ENCODE results near the gene ZDHHC20.
"Not testable (repeated sequence)": the region's sequence is repeated elsewhere in the genome, so short reads cannot be mapped to it uniquely, and the experiment has no call there.

ZDHHC20 gene

GRCh38 chr13:21420706-21421105, 38.4 kb downstream of the ZDHHC20 start:
- H3K36me3 ChIP-seq (ENCODE audit: control insufficient read depth, low read length) = no peaks in the 10 kb centered on the region; the same call in 1 of the 2 replicates
- no peaks in the 10 kb centered on the region for H3K9me2 ChIP-seq (replicated peaks; ENCODE audit: control insufficient read depth, low read length)
- no peak for TF ChIP-seq CTCF (IDR thresholded peaks at IDR 0.05; ENCODE audit: low read depth, low read length, poor library complexity, severe bottlenecking)
- TF ChIP-seq EZH2phosphoT487 (IDR thresholded peaks at IDR 0.05; ENCODE audit: borderline replicate concordance, low read length) = no peak
- H3K4me1 ChIP-seq (ENCODE audit: control insufficient read depth, low read length) = no peaks in the 10 kb centered on the region
- H3K27ac ChIP-seq (ENCODE audit: low read depth, low read length) = no peak overlapping the region
- no peak overlapping the region for H3K4me2 ChIP-seq (ENCODE audit: low read length)
- no peaks in the 10 kb centered on the region for H3K9me3 ChIP-seq (ENCODE audit: control insufficient read depth, insufficient read depth, low read length)
- no peaks in the 10 kb centered on the region for H3F3A ChIP-seq (ENCODE audit: control insufficient read depth, insufficient read depth)
- peaks cover 6% of the 10 kb centered on the region; the same call in 1 of the 2 replicates for H3K79me2 ChIP-seq (ENCODE audit: control insufficient read depth, low read length)
- no peaks in the 10 kb centered on the region for H4K20me1 ChIP-seq (ENCODE audit: control insufficient read depth, insufficient read depth, low read depth, low read length)
- H3K4me3 ChIP-seq (ENCODE audit: low read length) = no peak overlapping the region
- H3K27me3 ChIP-seq (ENCODE audit: control insufficient read depth, low read length) = no peaks in the 10 kb centered on the region

GRCh38 chr13:21413013-21413412, 46.1 kb downstream of the ZDHHC20 start:
- TF ChIP-seq EZH2phosphoT487 (IDR thresholded peaks at IDR 0.05; ENCODE audit: borderline replicate concordance, low read length) (no peak), CTCF (IDR thresholded peaks at IDR 0.05; ENCODE audit: low read depth, low read length, poor library complexity, severe bottlenecking) (no peak)
- Histone ChIP-seq H3K27me3 (ENCODE audit: control insufficient read depth, low read length) (no peaks in the 10 kb centered on the region), H3K4me2 (ENCODE audit: low read length) (no peak overlapping the region), H3K79me2 (ENCODE audit: control insufficient read depth, low read length) (no peaks in the 10 kb centered on the region), H3K27ac (ENCODE audit: low read depth, low read length) (no peak overlapping the region), H3K9me3 (ENCODE audit: control insufficient read depth, insufficient read depth, low read length) (no peaks in the 10 kb centered on the region), H3F3A (ENCODE audit: control insufficient read depth, insufficient read depth) (no peaks in the 10 kb centered on the region), H3K4me3 (ENCODE audit: low read length) (no peak overlapping the region), H3K4me1 (ENCODE audit: control insufficient read depth, low read length) (no peaks in the 10 kb centered on the region), H3K9me2 (replicated peaks; ENCODE audit: control insufficient read depth, low read length) (no peaks in the 10 kb centered on the region), H3K36me3 (ENCODE audit: control insufficient read depth, low read length) (peaks cover 32% of the 10 kb centered on the region), H4K20me1 (ENCODE audit: control insufficient read depth, insufficient read depth, low read depth, low read length) (no peaks in the 10 kb centered on the region)

GRCh38 chr13:21410453-21410852, 48.6 kb downstream of the ZDHHC20 start:
- H3F3A ChIP-seq (ENCODE audit: control insufficient read depth, insufficient read depth) = not testable (repeated sequence)

GRCh38 chr13:21405309-21405708, 53.8 kb downstream of the ZDHHC20 start:
- H3K9me3 ChIP-seq (ENCODE audit: control insufficient read depth, insufficient read depth, low read length) = no peaks in the 10 kb centered on the region
- H3K27ac ChIP-seq (ENCODE audit: low read depth, low read length) = no peak overlapping the region
- no peaks in the 10 kb centered on the region for H3K4me1 ChIP-seq (ENCODE audit: control insufficient read depth, low read length)
- H3F3A ChIP-seq (ENCODE audit: control insufficient read depth, insufficient read depth) = no peaks in the 10 kb centered on the region
- no peaks in the 10 kb centered on the region for H3K27me3 ChIP-seq (ENCODE audit: control insufficient read depth, low read length)
- H4K20me1 ChIP-seq (ENCODE audit: control insufficient read depth, insufficient read depth, low read depth, low read length) = no peaks in the 10 kb centered on the region
- no peak overlapping the region for H3K4me2 ChIP-seq (ENCODE audit: low read length)
- H3K4me3 ChIP-seq (ENCODE audit: low read length) = no peak overlapping the region
- H3K79me2 ChIP-seq (ENCODE audit: control insufficient read depth, low read length) = no peaks in the 10 kb centered on the region
- no peaks in the 10 kb centered on the region for H3K9me2 ChIP-seq (replicated peaks; ENCODE audit: control insufficient read depth, low read length)
- H3K36me3 ChIP-seq (ENCODE audit: control insufficient read depth, low read length) = peaks cover 30% of the 10 kb centered on the region
- no peak for TF ChIP-seq CTCF (IDR thresholded peaks at IDR 0.05; ENCODE audit: low read depth, low read length, poor library complexity, severe bottlenecking)
- TF ChIP-seq EZH2phosphoT487 (IDR thresholded peaks at IDR 0.05; ENCODE audit: borderline replicate concordance, low read length) = no peak

More at GRCh38 chr13:21410453-21410852, 48.6 kb downstream of the ZDHHC20 start:
- H3K36me3 ChIP-seq (ENCODE audit: control insufficient read depth, low read length) = peaks cover 32% of the 10 kb centered on the region
- H3K9me3 ChIP-seq (ENCODE audit: control insufficient read depth, insufficient read depth, low read length); H3K9me2 ChIP-seq (replicated peaks; ENCODE audit: control insufficient read depth, low read length); H3K4me2 ChIP-seq (ENCODE audit: low read length); H3K4me3 ChIP-seq (ENCODE audit: low read length); H3K79me2 ChIP-seq (ENCODE audit: control insufficient read depth, low read length); H4K20me1 ChIP-seq (ENCODE audit: control insufficient read depth, insufficient read depth, low read depth, low read length); H3K27me3 ChIP-seq (ENCODE audit: control insufficient read depth, low read length); H3K27ac ChIP-seq (ENCODE audit: low read depth, low read length); H3K4me1 ChIP-seq (ENCODE audit: control insufficient read depth, low read length): not testable (repeated sequence)

Measured in DOHH2 (cell line).